IMR-90 (cell line): ENCODE measurements around the gene SLC35D1. TPM values are rescaled to one million over a fixed set of nuclear protein-coding genes. Genes with fewer than 3 reads are reported as not detected.

Experiments used
- ATAC-seq: fragments of 200-7000 bp; cut with Tn5 transposase; 2 replicates; pipeline ENCODE4 v1.9.1; 2020; ENCODE audit warnings: low read depth, mild to moderate bottlenecking, moderate library complexity
- BruUV-seq: library from RNA; stranded (reverse); fragments of 400-500 nt; replicated peaks from 2 replicates; lab custom pipeline; 2021; lab: Mats Ljungman, UMichigan
- CTCF ChIA-PET: fragments of 300-600 bp; formaldehyde crosslinking; extraction: SDS; loops from one replicate; lab custom pipeline; 2021; ENCODE audit warnings: antibody characterized with exemption; lab: Yijun Ruan, JAX
- POLR2A ChIA-PET: fragments of 300-600 bp; sonication (Branson Sonifier 250); formaldehyde crosslinking; loops from one replicate; lab custom pipeline; 2022; ENCODE audit warnings: antibody characterized with exemption; ENCODE audit not compliant: unreplicated experiment; lab: Charles Lee
- DNase-seq: peaks from one replicate; pipeline ENCODE4 v3.0.0; 2013
- H2AFZ ChIP-seq: replicated peaks from 2 replicates; pipeline ENCODE3; 2013; ENCODE audit warnings: low read length, mild to moderate bottlenecking; ENCODE audit not compliant: poor library complexity
- H2AK5ac ChIP-seq: 2 replicates; pipeline ENCODE4 v1.6.1; 2013; ENCODE audit warnings: low read depth, low read length, inconsistent platforms
- H2AK9ac ChIP-seq: replicated peaks from 2 replicates; pipeline ENCODE3; 2013; ENCODE audit warnings: mild to moderate bottlenecking, low read depth, low read length, moderate library complexity; ENCODE audit not compliant: poor library complexity
- H2BK120ac ChIP-seq: 2 replicates; pipeline ENCODE4 v1.6.1; 2013; ENCODE audit warnings: low read depth, low read length, inconsistent platforms
- H2BK15ac ChIP-seq: 3 replicates; pipeline ENCODE4 v1.6.1; 2013; ENCODE audit warnings: low read depth, low read length, inconsistent platforms
- H2BK20ac ChIP-seq: 2 replicates; pipeline ENCODE4 v1.6.1; 2013; ENCODE audit warnings: low read depth, mild to moderate bottlenecking, inconsistent platforms, low read length, moderate library complexity
- H2BK5ac ChIP-seq: 2 replicates; pipeline ENCODE4 v1.6.1; 2013; ENCODE audit warnings: mild to moderate bottlenecking, low read depth, low read length, inconsistent platforms; ENCODE audit not compliant: poor library complexity, severe bottlenecking
- H3K14ac ChIP-seq: replicated peaks from 2 replicates; pipeline ENCODE4 v1.6.1; 2013; ENCODE audit warnings: low read depth, low read length, inconsistent platforms
- H3K18ac ChIP-seq: 2 replicates; pipeline ENCODE4 v1.6.1; 2013; ENCODE audit warnings: low read depth, low read length, control low read depth
- H3K23ac ChIP-seq: 2 replicates; pipeline ENCODE4 v1.6.1; 2013; ENCODE audit warnings: low read depth, low read length, inconsistent platforms
- H3K27ac ChIP-seq: 2 replicates; pipeline ENCODE4 v1.5.1; 2013; ENCODE audit warnings: mild to moderate bottlenecking, control low read depth, low read length; ENCODE audit not compliant: insufficient read depth
- H3K27me3 ChIP-seq: 2 replicates; pipeline ENCODE4 v1.6.1; 2013; ENCODE audit warnings: low read length; ENCODE audit not compliant: control insufficient read depth, insufficient read depth
- H3K36me3 ChIP-seq: 2 replicates; pipeline ENCODE4 v1.6.1; 2013; ENCODE audit warnings: low read length, mixed read lengths; ENCODE audit not compliant: control insufficient read depth, insufficient read depth
- H3K4ac ChIP-seq: 2 replicates; pipeline ENCODE4 v1.6.1; 2013; ENCODE audit warnings: low read depth, low read length, inconsistent platforms
- H3K4me1 ChIP-seq: 2 replicates; pipeline ENCODE4 v1.6.1; 2013; ENCODE audit warnings: low read length, mixed read lengths; ENCODE audit not compliant: control insufficient read depth, insufficient read depth
- H3K4me2 ChIP-seq: 2 replicates; pipeline ENCODE4 v1.6.1; 2013; ENCODE audit warnings: low read depth, mild to moderate bottlenecking, control low read depth, low read length, moderate library complexity
- H3K4me3 ChIP-seq: 2 replicates; pipeline ENCODE4 v1.5.1; 2013; ENCODE audit warnings: low read depth, mild to moderate bottlenecking, control low read depth, low read length, moderate library complexity; ENCODE audit not compliant: insufficient read depth
- H3K56ac ChIP-seq: 2 replicates; pipeline ENCODE4 v1.6.1; 2013; ENCODE audit warnings: low read length, inconsistent platforms; ENCODE audit not compliant: insufficient read depth; ENCODE audit errors: extremely low read depth
- H3K79me1 ChIP-seq, 2 experiments: 2 replicates each; pipeline ENCODE4 v1.6.1; 2013; ENCODE audit warnings: low read length in 2 of 2, inconsistent platforms in 1 of 2, low read depth in 1 of 2
- H3K9ac ChIP-seq: 2 replicates; pipeline ENCODE4 v1.6.1; 2013; ENCODE audit warnings: low read depth, low read length, control low read depth
- H3K9me1 ChIP-seq: 2 replicates; pipeline ENCODE4 v1.6.1; 2013; ENCODE audit warnings: low read length, inconsistent platforms; ENCODE audit not compliant: insufficient read depth
- H3K9me3 ChIP-seq: 2 replicates; pipeline ENCODE4 v1.6.1; 2013; ENCODE audit warnings: low read length; ENCODE audit not compliant: control insufficient read depth, insufficient read depth
- H4K20me1 ChIP-seq: 2 replicates; pipeline ENCODE4 v1.6.1; 2013; ENCODE audit warnings: low read length, inconsistent platforms; ENCODE audit not compliant: insufficient read depth
- H4K5ac ChIP-seq: 2 replicates; pipeline ENCODE4 v1.6.1; 2013; ENCODE audit warnings: mild to moderate bottlenecking, low read depth, low read length, control low read depth
- H4K8ac ChIP-seq, 2 experiments: 2 replicates each; pipeline ENCODE4 v1.6.1; 2013; ENCODE audit warnings: low read depth in 2 of 2, low read length in 2 of 2, control low read depth in 1 of 2, inconsistent platforms in 1 of 2
- H4K91ac ChIP-seq: 2 replicates; pipeline ENCODE4 v1.6.1; 2013; ENCODE audit warnings: low read depth, low read length, inconsistent platforms; ENCODE audit not compliant: insufficient read depth
- BHLHE40 ChIP-seq: fragments of 150-350 bp; IDR thresholded peaks from 2 replicates; pipeline ENCODE4 v1.6.1; 2016; ENCODE audit warnings: mild to moderate bottlenecking, low read depth, low read length
- CEBPB ChIP-seq: IDR thresholded peaks from 2 replicates; pipeline ENCODE4 v1.6.1; 2012; ENCODE audit warnings: low read depth, low read length, improper control_type of control experiment
- CHD1 ChIP-seq: IDR thresholded peaks from 2 replicates; pipeline ENCODE4 v1.6.1; 2012; ENCODE audit warnings: low read depth, low read length, improper control_type of control experiment
- CTCF ChIP-seq: conservative IDR thresholded peaks from 2 replicates; pipeline ENCODE4 v1.5.1; 2012; ENCODE audit warnings: mild to moderate bottlenecking, low read depth, low read length, improper control_type of control experiment
- ELK1 ChIP-seq: fragments of 150-350 bp; IDR thresholded peaks from 2 replicates; pipeline ENCODE4 v1.6.1; 2016; ENCODE audit warnings: low read depth, mild to moderate bottlenecking, low read length, moderate library complexity, borderline replicate concordance
- FOS ChIP-seq: fragments of 150-350 bp; IDR thresholded peaks from 2 replicates; pipeline ENCODE4 v1.6.1; 2016; ENCODE audit warnings: low read depth, low read length
- MAFK ChIP-seq: IDR thresholded peaks from 2 replicates; pipeline ENCODE4 v1.6.1; 2012; ENCODE audit warnings: low read depth, low read length, improper control_type of control experiment
- MAZ ChIP-seq: IDR thresholded peaks from 2 replicates; pipeline ENCODE4 v1.6.1; 2012; ENCODE audit warnings: low read depth, mild to moderate bottlenecking, low read length, improper control_type of control experiment, moderate library complexity, borderline replicate concordance
- MXI1 ChIP-seq: IDR thresholded peaks from 2 replicates; pipeline ENCODE4 v1.6.1; 2012; ENCODE audit warnings: low read depth, mild to moderate bottlenecking, low read length, moderate library complexity, borderline replicate concordance
- NFE2L2 ChIP-seq: fragments of 150-350 bp; IDR thresholded peaks from 2 replicates; pipeline ENCODE4 v1.6.1; 2016; ENCODE audit warnings: low read depth, mild to moderate bottlenecking, low read length
- POLR2A ChIP-seq: IDR thresholded peaks from 2 replicates; pipeline ENCODE4 v1.6.1; 2012; ENCODE audit warnings: mild to moderate bottlenecking, low read depth, low read length
- RAD21 ChIP-seq: IDR thresholded peaks from 2 replicates; pipeline ENCODE4 v1.6.1; 2012; ENCODE audit warnings: low read length, improper control_type of control experiment
- RCOR1 ChIP-seq: IDR thresholded peaks from 2 replicates; pipeline ENCODE4 v1.6.1; 2012; ENCODE audit warnings: mild to moderate bottlenecking, low read length, improper control_type of control experiment; ENCODE audit not compliant: insufficient replicate concordance
- RFX5 ChIP-seq: IDR thresholded peaks from 2 replicates; pipeline ENCODE4 v1.8.0; 2012; ENCODE audit warnings: low read depth, mild to moderate bottlenecking, low read length, moderate library complexity
- SMC3 ChIP-seq: fragments of 150-350 bp; IDR thresholded peaks from 2 replicates; pipeline ENCODE4 v1.6.1; 2016; ENCODE audit warnings: low read depth, mild to moderate bottlenecking, antibody characterized with exemption, low read length, moderate library complexity
- USF2 ChIP-seq: fragments of 150-350 bp; IDR thresholded peaks from 2 replicates; pipeline ENCODE4 v1.6.1; 2017; ENCODE audit warnings: mild to moderate bottlenecking, antibody characterized with exemption, low read length, low read depth
- WGBS, 2 experiments: methylation state at CpG; one replicate each; pipeline versions ENCODE4 v1.1.5 to v1.1.7; 2013; ENCODE audit warnings: missing lambda C conversion rate in 2 of 2; ENCODE audit not compliant: insufficient read length in 1 of 2; ENCODE audit errors: extremely low coverage in 2 of 2; 5-methylcytosine and 5-hydroxymethylcytosine counted together
- dilution Hi-C: fragments of 300-500 bp; cut with HindIII; formaldehyde crosslinking; loops from one replicate; pipeline ENCODE4 v1.14.3; 2018; ENCODE audit warnings: low sequenced_read_pairs; ENCODE audit not compliant: unreplicated experiment
- in situ Hi-C: fragments of 300-500 bp; cut with MboI; formaldehyde crosslinking; loops from 3 replicates; pipeline ENCODE4 v1.14.3; 2019; ENCODE audit warnings: low sequenced_read_pairs, inconsistent platforms, mixed read lengths
- intact Hi-C: fragments of 100-400 bp; cut with micrococcal nuclease; formaldehyde crosslinking; loops from 2 replicates; pipeline ENCODE4 v1.10.0; 2022
- polyA plus RNA-seq, 3 experiments: library from polyadenylated mRNA; depleted of rRNA; stranded (reverse); fragments of >200 nt; gene quantifications; 2 replicates each; pipeline ENCODE4 v1.2.3, GENCODE V29; 2012; ENCODE audit warnings: low replicate concordance in 1 of 3
- total RNA-seq: library from RNA; depleted of rRNA; stranded (reverse); fragments of >200 nt; gene quantifications from 2 replicates; pipeline ENCODE4 v1.2.3, GENCODE V29; 2012

SLC35D1 gene
- total and polyA plus RNA-seq, 2 of the 4 experiments (the other 2 are of a cell fraction): 7.2 to 16.3 TPM

GRCh38 chr1:66993076-66993475, 60.9 kb downstream of the SLC35D1 start:
- Histone ChIP-seq H3K79me1 (no peaks in the 10 kb centered on the region), H3K9me1 (0 out of 2 replicates have a peak, but pooled peaks cover 2% of the 10 kb centered on the region), H3K56ac (no peak overlapping the region), H2BK15ac (no peak overlapping the region), H2AFZ (no peak overlapping the region), H3K36me3 (peaks cover 18% of the 10 kb centered on the region), H3K27ac (no peak overlapping the region), H3K4ac (no peak overlapping the region), H2BK5ac (no peak overlapping the region), H2AK9ac (no peak overlapping the region), H3K4me2 (no peak overlapping the region), H3K27me3 (no peaks in the 10 kb centered on the region), H4K20me1 (no peaks in the 10 kb centered on the region), H4K5ac (no peak overlapping the region), H2AK5ac (no peak overlapping the region), H3K18ac (no peak overlapping the region), H4K91ac (no peak overlapping the region), H3K23ac (no peak overlapping the region), H3K4me3 (no peak overlapping the region), H3K4me1 (no peaks in the 10 kb centered on the region), H2BK120ac (no peak overlapping the region), H4K8ac (no peak overlapping the region), H3K9me3 (no peaks in the 10 kb centered on the region), H2BK20ac (no peak overlapping the region), H3K14ac (no peak overlapping the region), H3K9ac (no peak overlapping the region)
- POLR2A ChIA-PET: no interaction called here
- intact Hi-C loops: no loop called here
- CTCF ChIA-PET: interaction anchor here (2.7 kb wide), 1 partner anchor 156 kb away, joined by 11 read pairs; no protein-coding TSS in a partner anchor
- no peak for ATAC-seq
- BruUV-seq: no TSS peak
- TF ChIP-seq NFE2L2 (no peak), RAD21 (no peak), MAZ (no peak), CTCF (no peak), POLR2A (no peak), SMC3 (no peak), CHD1 (no peak), ELK1 (no peak), MXI1 (no peak), USF2 (no peak), FOS (no peak), MAFK (no peak), RFX5 (no peak), CEBPB (no peak), RCOR1 (no peak), BHLHE40 (no peak)
- dilution Hi-C loops: no loop called here
- in situ Hi-C loops: no loop called here
- DNase-seq: no peak
- WGBS, 2 experiments: no CpG with 5 or more reads among the region's 3 CpGs
